GM18517 (cell line): ENCODE measurements around the gene TNP2.

Experiments
- ATAC-seq: cut with Tn5 transposase; IDR thresholded peaks from one replicate; pipeline ENCODE4 v1.9.1; 2021; ENCODE audit warnings: mild to moderate bottlenecking, moderate library complexity; ENCODE audit not compliant: unreplicated experiment

The TNP2 gene

GRCh38 chr16:11278681-11279628, 9.8 kb upstream of the TNP2 start:
- ATAC-seq: no peak

DNA sequence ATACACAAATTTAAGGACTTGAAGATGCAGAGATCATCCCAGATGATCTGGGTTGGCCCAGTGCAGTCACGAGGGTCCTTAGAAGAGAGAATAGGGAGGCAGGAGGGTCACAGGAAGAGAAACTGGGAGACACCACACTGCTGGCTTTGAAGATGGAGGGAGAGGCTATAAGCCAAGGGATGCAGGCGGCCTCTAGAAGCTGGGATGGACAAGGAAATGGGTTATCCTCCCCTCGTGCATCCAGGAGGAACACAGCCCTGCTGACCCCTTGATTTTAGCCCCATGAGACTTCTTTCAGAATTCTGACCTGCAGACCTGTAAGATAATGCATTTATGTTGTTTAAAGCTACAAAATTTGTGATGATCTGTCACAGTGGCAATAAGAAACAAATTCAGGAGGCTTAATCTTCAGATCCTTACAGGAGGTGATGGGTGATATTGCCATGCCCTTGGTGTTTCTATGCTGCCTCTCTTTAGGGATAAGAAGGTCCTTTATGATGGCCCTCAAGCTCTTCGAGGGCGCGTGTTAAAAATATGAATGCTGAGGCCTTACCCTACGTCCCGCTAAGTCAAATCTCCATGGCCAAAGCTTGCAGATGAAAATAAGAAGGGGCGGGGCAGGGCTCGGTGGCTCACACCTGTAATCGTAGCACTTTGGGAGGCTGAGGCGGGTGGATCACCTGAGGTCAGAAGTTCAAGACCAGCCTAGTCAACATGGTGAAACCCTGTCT, 8.6 kb upstream of the TNP2 start:
- no peak for ATAC-seq

- ATAC-seq: no peak
These were observed 7.9 kb upstream of the TNP2 start for GRCh38 chr16:11276896-11277593.

- no peak for ATAC-seq
These were observed 7.2 kb upstream of the TNP2 start, which contains the start of gene PRM2 for GRCh38 chr16:11276143-11276895. Gene PRM2 (minus strand): TSS chr16:11276480. CDS start chr16:11276370, 110 bp downstream.

GRCh38 chr16:11274964-11275363, 5.8 kb upstream of the TNP2 start:
- ATAC-seq: no peak

DNA sequence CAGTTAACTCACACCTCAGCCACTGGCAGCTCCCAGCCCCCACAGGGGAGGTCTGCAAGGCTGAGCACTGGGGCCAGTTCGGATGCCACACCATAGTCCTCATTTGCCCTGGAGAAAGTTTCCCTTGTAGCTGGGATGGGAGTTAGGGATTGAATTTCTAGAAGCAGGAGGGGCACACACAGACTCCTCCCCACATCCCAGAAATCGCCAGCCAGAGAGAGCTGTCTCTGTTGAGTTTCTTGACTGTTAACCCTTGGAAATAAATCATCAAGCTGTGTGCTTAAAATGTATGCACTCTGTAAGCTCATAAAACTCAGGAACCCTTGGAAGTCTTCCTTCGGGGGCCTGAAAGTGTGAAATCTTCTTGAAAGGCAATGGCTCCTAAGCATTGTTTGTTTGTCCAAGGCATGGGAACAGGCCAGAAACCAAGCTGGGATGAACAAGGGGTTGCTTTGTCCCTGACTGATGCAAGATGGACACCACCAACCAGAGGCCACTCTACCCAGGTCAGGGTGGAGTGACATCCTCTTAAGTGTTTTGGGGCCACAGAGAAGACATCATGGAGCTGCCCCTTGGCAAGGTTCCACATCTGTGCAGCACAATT, 4.7 kb upstream of the TNP2 start:
- ATAC-seq: no peak

DNA sequence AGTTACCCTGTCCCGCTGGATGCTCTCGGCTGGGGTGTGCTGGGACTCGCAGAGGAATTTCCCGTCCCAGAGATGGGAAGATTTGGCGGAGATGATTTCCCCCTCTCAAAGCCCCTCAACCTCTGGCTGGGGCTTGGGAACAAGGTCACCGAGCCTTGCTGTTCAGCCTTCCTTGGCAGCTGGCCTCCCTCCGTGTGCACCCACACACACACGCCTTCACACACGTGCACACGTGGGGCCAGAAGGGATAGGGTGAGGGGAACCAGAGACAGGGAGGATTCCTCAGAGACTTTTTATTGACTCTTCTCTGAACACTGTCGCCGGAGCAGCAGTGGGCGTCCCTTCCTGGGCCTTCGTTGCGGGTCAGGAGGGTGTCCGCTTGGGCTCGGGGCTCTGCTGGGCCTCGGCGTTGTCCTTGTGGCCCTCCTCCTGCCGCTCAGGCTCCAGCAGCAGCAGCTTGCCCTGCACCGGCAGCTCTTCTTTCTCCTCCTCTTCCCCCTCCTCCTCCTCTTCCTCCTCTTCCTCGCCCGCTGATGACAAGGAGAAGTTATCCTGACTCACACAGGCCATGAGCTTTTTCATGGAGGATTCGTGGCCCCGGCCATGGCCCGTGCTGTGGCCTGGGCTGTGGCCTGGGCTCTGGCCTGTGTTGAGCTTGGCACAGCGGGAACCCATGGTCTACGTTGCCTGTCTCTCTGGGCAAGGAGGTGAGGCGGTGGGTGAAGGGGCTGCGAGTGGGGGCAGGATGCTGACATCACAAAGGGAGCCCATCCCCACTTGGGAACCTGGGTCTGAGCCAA, 4.0 kb upstream of the TNP2 start, which contains the start of gene PRM3:
PRM3 (minus strand) TSS at position 709 of the 800 bp plus-strand sequence; CDS start at position 675, 34 bp downstream.
- no peak for ATAC-seq

DNA sequence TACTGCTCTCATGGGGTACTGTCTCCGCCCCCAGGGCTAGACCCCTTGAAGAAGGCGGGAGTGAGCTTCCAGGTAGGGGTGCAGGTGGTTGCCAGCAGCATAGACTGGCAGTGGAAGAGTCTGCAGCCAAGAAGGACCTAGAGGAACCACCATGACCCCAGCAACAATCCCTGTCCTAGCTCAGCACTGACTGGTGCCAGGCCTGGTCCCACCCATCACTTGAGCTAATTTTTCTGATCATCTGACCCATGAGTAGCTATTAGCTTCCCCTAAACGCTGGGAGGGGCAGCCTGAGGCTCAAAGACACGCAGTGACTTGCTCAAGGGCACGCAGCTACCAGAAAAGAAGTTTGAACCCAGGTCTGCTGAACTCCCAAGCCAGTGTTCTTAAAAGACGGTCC, 3.4 kb upstream of the TNP2 start:
- no peak for ATAC-seq

- ATAC-seq: no peak
These were observed 2.5 kb upstream of the TNP2 start for GRCh38 chr16:11271610-11272009.

DNA sequence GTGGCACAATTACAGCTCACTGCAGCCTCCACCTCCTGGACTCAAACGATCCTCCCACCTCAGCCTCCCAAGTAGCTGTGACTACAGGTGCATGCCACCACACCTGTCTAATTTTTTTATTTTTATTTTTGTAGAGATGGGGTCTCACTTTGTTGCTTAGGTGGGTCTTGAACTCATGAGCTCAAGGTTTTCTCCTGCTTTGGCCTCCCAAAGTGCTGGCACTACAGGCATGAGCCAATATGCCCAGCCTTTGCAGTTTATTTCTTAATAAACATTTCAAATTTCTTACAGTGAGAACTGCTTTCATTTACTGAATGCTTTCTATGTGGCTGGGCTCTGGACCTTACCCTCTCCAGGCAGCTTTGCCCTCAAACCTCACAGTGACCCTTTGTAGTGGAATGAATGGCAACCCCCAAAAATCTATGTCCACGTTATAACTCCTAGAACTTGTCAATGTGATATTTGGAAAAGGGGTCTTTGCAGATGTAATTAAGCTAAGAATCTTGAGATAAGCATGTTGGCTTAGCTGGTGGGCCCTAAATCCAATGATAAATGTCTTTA, 1.6 kb upstream of the TNP2 start:
- no peak for ATAC-seq

DNA sequence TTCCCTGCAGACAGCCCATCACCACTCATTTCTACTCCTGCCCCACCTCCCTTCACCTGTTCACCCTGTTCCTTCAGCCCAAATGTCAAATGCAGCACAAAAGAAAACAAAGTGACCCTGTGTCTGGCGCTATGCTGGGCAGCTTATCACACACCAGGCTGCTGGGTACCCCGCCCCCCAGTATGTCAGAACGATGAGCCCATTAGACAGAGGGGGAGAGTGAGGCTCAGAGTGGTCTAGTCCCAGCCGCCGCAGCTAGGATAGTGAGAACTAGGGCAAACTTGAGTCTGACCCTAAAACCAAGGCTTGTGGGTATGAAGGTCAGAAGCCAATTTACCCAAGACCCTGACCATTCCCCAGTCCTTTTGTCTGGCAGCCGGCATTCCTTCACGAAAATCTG, 4.0 kb downstream of the TNP2 start:
- ATAC-seq: no peak

- ATAC-seq: no peak
These were observed 4.8 kb downstream of the TNP2 start for GRCh38 chr16:11264155-11264832.

- ATAC-seq: no peak
These were observed 5.4 kb downstream of the TNP2 start for GRCh38 chr16:11263737-11264136.

DNA sequence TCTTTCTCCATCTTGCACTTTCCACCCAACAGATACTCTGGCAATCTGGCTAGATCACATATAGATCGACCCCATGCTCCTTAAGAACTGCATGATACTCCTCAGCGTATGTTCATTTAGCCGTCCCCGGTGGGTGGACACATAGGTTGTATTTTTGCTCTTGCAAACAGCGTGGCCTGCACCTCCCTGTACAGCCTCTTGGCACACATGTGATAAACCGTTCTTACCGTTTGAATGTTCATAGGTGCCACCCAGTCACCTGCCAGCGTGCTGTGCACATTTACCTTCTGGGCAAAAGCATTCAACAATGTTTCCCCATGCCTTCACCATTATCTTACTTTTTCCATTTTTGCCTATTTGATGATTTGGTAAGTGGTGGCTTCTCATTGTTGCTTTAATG, 6.2 kb downstream of the TNP2 start:
- no peak for ATAC-seq

DNA sequence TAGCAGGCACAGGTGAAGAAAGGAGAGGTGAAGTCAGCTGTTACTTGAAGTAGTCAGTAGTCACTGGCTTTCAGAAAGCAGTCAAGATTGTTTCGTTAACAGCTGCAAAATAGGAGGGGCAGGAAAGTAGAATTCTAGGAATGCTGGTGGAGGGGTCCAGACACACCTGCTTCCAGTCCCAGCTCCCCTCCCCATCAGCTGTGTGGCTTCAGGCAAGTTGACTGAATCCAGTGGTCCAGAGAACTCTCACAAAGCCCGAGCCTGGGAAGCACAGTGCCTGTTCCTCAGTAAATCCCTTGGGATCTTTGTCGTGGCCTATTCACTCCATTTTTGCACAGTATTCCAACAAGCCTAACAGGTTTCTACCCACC, 8.5 kb downstream of the TNP2 start:
- ATAC-seq: no peak

- no peak for ATAC-seq
These were observed 9.2 kb downstream of the TNP2 start for GRCh38 chr16:11259655-11260595.
